GM19452 (cell line): Measurements from ENCODE around the gene LRRC36.

ENCODE experiments used
- ATAC-seq: cut with Tn5 transposase; IDR thresholded peaks from one replicate; pipeline ENCODE4 v1.9.1; 2021; ENCODE audit not compliant: unreplicated experiment

LRRC36 gene

GRCh38 chr16:67294171-67294757 lies 32.4 kb upstream of the LRRC36 start:
- ATAC-seq: no peak

DNA sequence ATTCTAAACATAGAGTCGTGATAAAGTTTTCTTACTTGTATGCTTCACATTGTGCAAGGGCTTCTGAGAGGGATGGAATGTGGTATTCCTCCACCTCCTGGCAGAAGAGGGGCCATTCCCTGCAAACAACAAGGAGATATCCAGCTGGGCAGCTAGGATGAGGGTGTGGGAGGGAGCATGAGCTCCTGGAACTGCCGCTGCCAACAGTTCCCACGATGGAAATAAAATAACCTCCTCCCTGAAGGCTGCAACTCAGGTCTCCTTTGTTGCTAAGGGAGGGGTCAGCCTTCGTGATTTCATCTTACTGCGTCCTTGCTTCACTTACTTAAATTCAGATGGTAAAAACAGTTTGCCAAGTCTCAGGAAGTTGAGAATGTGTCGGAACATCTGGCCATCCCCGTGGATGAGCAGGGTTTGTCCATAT lies 31.7 kb upstream of the LRRC36 start:
- ATAC-seq: no peak

GRCh38 chr16:67296420-67296819 lies 30.2 kb upstream of the LRRC36 start:
- ATAC-seq: no peak

DNA sequence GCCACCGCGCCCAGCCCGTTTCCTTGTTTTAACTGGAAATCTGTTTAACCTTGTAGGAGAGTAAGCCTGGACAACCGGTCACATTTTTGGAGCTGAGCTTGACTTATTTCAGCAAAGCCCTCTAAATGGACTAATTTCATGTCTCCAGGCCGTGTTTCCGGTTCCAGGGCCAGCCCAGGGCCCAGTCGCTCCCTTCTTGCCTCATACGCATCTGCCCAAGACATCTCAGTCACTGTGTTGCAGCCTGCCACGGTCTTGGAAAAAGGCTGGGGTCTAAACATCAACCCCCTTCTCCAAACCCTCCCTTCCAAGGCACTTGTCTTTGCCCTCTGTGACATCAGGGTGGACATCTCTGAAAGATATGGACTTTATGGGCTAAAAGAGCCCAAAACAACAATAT lies 28.3 kb upstream of the LRRC36 start:
- ATAC-seq: no peak

DNA sequence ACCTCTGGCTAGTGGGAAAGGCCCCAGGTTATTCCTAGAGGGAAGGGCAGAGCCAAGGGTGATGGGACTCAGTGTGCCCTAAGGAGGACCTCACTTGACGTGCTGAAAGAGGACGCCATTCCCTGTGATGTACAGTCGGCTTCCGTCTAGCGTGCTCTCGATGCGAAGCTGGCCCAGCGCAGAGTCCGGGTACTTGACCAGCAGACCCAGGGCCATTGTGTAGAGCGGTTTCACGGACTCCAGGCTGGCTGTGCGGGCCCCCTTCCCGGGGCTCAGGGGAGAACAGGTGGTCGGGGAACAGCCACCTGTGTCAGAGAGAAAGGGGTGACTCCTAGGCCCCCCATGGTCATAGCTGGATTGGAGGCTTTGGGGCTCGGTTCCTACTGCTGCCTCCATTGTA lies 27.3 kb upstream of the LRRC36 start:
- no peak for ATAC-seq

DNA sequence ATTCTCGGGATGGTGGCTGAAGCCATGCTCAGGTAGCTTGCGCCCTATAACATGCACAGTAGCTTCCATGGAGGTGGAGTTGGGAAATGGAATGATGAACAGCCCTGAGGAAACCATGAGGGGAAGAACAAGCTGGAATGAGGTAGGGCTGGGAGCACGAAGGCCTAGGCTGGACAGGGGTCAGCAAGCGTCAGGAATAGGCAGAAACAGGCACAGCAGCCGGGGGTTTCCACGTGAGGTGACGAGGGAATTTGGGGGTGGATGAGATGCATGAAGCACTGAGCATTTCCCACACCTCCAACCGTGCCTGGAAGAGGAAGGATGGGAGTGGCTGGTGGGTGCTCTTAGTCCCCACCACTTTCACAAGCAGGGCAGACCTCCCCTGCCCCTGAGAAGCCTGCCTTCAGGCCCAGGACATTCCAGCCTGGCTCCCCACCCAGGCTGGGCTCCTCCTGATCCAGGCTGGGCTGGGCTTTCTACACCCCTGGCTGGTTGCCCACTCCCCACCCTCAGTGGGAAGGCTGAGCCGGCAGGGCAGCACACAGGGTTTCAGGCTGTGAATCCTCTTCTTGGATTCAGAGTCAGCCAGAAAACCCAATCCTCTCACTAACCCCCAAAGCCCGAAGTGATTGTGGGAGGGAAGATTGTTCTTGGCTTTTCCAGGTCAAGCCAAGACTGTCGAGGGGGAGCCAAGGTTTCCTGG lies 25.4 kb upstream of the LRRC36 start:
- no peak for ATAC-seq

GRCh38 chr16:67302076-67302475 lies 24.5 kb upstream of the LRRC36 start:
- no peak for ATAC-seq

DNA sequence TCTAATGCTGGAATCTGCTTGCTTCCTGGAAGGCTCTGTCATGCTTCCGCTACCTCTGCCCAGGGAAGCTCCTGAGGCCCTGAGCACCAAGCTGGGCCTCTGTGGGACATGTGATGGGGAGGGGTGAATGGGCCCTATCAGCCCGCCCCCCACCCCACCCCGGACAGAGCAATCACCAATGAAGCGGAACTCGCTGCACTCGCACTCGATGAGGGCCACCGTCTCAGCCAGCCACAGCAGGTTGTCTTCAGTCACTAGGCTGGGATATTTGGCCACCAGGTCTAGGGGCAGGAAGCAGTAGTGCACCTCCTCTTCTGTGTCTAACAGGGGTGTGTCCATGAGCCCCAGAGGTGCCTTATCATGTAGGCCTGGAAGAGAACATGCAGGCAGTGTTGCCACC lies 23.6 kb upstream of the LRRC36 start:
- no peak for ATAC-seq

DNA sequence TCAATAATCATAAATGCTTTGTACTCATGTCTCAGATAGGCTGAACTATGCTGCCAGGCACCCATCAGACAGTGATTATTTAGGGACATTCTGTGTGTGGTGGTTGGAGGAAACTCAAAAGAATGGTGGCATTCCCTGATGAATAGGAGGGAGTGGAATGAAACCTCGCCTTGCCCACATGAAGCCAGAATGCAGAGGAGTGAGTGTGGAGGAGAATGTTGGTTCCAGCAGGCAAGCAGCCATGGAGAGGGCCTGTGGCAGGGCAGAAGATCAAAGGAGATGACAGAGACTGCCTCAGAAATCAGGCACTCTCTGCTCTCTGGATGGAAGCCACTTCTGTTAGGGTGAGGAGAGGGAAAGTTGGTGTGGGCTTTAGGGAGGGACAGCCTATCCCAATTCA lies 22.6 kb upstream of the LRRC36 start:
- no peak for ATAC-seq

DNA sequence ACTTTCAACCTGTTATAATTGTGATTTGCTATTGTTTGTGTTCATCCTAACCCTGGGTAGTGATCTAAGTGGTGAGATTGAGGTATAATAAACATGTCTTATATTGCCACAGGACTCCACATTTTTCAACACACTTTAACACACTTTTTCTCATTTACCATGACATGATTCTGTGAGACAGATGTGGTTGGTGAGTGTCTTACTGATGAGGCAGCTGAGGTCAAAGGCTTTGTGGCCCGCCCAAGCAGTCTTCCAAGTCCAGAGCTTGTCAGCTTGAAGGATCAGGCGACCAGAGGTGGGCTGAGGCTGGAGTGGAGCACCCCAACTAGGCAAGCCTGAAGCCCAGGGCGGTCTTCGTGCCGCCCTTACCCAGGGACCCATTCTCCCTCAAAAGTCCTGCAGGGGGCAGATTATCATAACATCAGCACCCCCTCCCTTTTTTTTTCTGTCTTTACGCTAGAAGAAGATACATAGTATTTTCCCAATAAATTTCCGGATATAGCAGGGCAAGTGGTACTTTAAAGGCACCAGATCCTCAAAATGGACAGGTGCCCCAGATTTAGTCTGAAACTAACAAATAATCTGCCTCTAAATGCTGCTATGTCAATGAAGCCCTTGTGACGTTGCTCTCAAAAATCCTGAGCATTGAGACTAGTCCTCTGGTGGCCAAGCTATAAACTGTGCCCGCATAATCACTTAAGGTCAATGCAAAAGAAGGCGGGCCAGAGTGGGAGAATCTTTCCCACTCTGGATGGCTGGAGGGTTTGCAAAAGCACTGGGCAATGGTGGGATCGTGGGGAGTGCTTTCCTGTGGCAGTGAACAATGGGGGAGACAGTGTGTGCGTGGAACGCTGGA lies 21.2 kb upstream of the LRRC36 start:
- ATAC-seq: no peak

- ATAC-seq: no peak
Observed at GRCh38 chr16:67310561-67310960, 16.1 kb upstream of the LRRC36 start.

- ATAC-seq: no peak
Observed at GRCh38 chr16:67311607-67312488, 14.8 kb upstream of the LRRC36 start.

- no peak for ATAC-seq
Observed at GRCh38 chr16:67312719-67313118, 13.9 kb upstream of the LRRC36 start.

- ATAC-seq: no peak
Observed at GRCh38 chr16:67317853-67318252, 8.8 kb upstream of the LRRC36 start.

DNA sequence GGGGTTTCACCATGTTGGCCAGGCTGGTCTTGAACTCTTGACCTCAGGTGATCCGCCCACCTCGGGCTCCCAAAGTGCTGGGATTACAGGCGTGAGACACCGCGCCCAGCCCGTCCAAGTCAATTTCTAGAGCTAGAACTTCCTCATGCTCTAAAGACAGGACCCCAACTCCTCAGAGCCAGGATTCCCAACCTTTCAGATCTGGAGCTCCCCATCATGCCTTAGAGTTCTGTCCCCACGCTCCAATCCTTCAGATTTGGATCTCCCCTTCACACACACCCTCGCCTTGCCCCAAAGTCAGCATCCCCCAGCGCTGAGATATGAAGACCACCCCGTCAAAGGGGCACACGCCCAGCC lies 522 bp upstream of the LRRC36 start:
- ATAC-seq: no peak

GRCh38 chr16:67327743-67328142 lies 1.1 kb downstream of the LRRC36 start:
- no peak for ATAC-seq

DNA sequence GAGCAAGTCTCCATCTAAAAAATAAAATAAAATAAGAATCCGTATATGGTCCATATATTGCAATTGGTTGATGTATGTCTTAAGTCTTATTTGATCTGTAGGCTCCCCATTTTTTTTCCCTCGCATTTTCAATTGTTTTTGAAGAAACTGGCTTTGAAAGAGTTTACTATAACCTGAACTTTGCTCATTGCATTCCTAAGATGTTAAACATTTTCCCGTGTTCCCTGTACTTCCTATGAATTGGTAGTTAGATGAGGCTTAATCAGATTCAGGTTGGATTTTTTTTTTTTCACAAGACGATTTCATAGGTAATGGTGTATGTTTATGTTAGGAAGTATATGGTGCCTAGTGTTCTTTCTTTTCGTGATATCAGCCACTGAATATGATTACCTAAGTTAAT lies 3.3 kb downstream of the LRRC36 start:
- ATAC-seq: no peak

GRCh38 chr16:67333315-67333714 lies 6.7 kb downstream of the LRRC36 start:
- no peak for ATAC-seq

DNA sequence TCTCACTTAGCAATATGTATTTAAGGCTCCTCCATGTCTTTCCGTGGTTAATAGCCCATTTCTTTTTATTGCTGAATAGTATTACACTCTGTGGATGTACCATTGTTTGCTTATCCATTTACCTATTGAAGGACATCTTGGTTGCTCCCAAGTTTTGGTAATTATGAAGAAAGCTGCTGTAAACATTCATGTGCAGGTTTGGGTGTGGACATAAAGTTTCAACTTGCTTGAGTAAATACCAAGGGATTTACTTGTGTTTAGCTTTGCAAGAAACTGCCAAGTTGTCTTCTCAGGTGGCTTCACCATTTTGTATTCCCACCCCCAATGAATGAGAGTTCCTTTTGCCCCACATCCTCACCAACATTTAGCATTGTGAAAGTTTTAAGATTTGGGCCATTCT lies 9.5 kb downstream of the LRRC36 start:
- ATAC-seq: no peak

- no peak for ATAC-seq
Observed at GRCh38 chr16:67336648-67337047, 10.0 kb downstream of the LRRC36 start.

DNA sequence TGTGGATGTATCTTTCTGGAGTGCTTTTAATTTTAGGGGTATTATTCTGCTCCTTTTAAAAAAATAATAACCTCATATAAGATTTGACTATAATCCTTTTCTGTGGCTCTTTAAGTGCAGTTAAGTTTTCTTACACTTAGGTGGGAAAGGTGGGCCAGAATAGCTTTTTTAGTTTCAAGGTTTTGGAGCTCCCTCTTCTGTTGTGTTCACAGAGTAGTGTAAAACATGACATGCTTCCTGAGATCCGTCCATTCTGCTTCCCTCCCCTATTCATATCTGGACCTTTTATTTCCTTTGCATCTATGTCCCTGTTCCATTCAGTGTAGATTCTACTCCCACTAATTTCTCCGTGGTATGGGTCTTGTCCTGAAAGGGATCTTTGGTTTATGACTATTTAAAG lies 12.8 kb downstream of the LRRC36 start:
- ATAC-seq: no peak
